ENCODE results near the gene STARD8. TPM values are rescaled to one million over a fixed set of nuclear protein-coding genes. Genes with fewer than 3 reads are reported as not detected.

STARD8 gene
- polyA plus RNA-seq, 1 donor from 2014 or later: 0.09 TPM

- Histone ChIP-seq H3K27ac (ENCODE audit: low read length) (no peak overlapping the region), H3K9me2 (ENCODE audit: insufficient read depth, low read length) (no peaks in the 10 kb centered on the region), H3K9ac (ENCODE audit: low read length) (no peak overlapping the region), H4K20me1 (ENCODE audit: insufficient read depth) (no peaks in the 10 kb centered on the region), H3K27me3 (ENCODE audit: insufficient read depth, low read depth, low read length) (peaks cover 33% of the 10 kb centered on the region), H3K79me2 (replicated peaks; ENCODE audit: insufficient read depth, low read length) (no peaks in the 10 kb centered on the region), H3K4me3 (ENCODE audit: low read length) (no peak overlapping the region), H2AFZ (ENCODE audit: low read depth, low read length) (no peak overlapping the region), H3K4me2 (ENCODE audit: low read length) (no peak overlapping the region), H3K36me3 (ENCODE audit: insufficient read depth, low read length) (no peaks in the 10 kb centered on the region), H3K9me3 (ENCODE audit: low read length) (no peaks in the 10 kb centered on the region), H3F3A (ENCODE audit: insufficient read depth, low read length, poor library complexity, severe bottlenecking) (no peaks in the 10 kb centered on the region)
- TF ChIP-seq POLR2AphosphoS5 (IDR thresholded peaks at IDR 0.05) (no peak), EP300 (conservative IDR thresholded peaks at IDR 0.05; ENCODE audit: poor library complexity, severe bottlenecking) (no peak), TAF1 (IDR thresholded peaks at IDR 0.05; ENCODE audit: low read depth) (no peak), REST (IDR thresholded peaks at IDR 0.05; ENCODE audit: borderline replicate concordance) (no peak), MXI1 (conservative IDR thresholded peaks at IDR 0.05; ENCODE audit: poor library complexity, severe bottlenecking) (no peak), EZH2 (IDR thresholded peaks at IDR 0.05; ENCODE audit: borderline replicate concordance, insufficient read depth, low read length, poor library complexity, severe bottlenecking) (no peak), SMC3 (conservative IDR thresholded peaks at IDR 0.05; ENCODE audit: poor library complexity) (no peak), RAD21 (conservative IDR thresholded peaks at IDR 0.05) (no peak), CTCF (IDR thresholded peaks at IDR 0.05; ENCODE audit: poor library complexity, severe bottlenecking) (no peak)
Measured at GRCh38 chrX:68690936-68691501, 43.6 kb downstream of the STARD8 start.

GRCh38 chrX:68691921-68692320, 44.5 kb downstream of the STARD8 start:
- Histone ChIP-seq H3K4me3 (ENCODE audit: low read length) (no peak overlapping the region), H3K27ac (ENCODE audit: low read length) (no peak overlapping the region), H3K36me3 (ENCODE audit: insufficient read depth, low read length) (no peaks in the 10 kb centered on the region), H3K27me3 (ENCODE audit: insufficient read depth, low read depth, low read length) (peaks cover 24% of the 10 kb centered on the region), H4K20me1 (ENCODE audit: insufficient read depth) (no peaks in the 10 kb centered on the region), H3K9me3 (ENCODE audit: low read length) (no peaks in the 10 kb centered on the region), H3K9me2 (ENCODE audit: insufficient read depth, low read length) (no peaks in the 10 kb centered on the region), H3F3A (ENCODE audit: insufficient read depth, low read length, poor library complexity, severe bottlenecking) (no peaks in the 10 kb centered on the region), H2AFZ (ENCODE audit: low read depth, low read length) (no peak overlapping the region), H3K9ac (ENCODE audit: low read length) (no peak overlapping the region), H3K79me2 (replicated peaks; ENCODE audit: insufficient read depth, low read length) (no peaks in the 10 kb centered on the region), H3K4me2 (ENCODE audit: low read length) (no peak overlapping the region)
- no peak for TF ChIP-seq TAF1 (IDR thresholded peaks at IDR 0.05; ENCODE audit: low read depth)
- no peak for TF ChIP-seq REST (IDR thresholded peaks at IDR 0.05; ENCODE audit: borderline replicate concordance)
- no peak for TF ChIP-seq EZH2 (IDR thresholded peaks at IDR 0.05; ENCODE audit: borderline replicate concordance, insufficient read depth, low read length, poor library complexity, severe bottlenecking)
- no peak for TF ChIP-seq RAD21 (conservative IDR thresholded peaks at IDR 0.05)
- no peak for TF ChIP-seq MXI1 (conservative IDR thresholded peaks at IDR 0.05; ENCODE audit: poor library complexity, severe bottlenecking)
- TF ChIP-seq SMC3 (conservative IDR thresholded peaks at IDR 0.05; ENCODE audit: poor library complexity): no peak
- TF ChIP-seq POLR2AphosphoS5 (IDR thresholded peaks at IDR 0.05): no peak
- no peak for TF ChIP-seq EP300 (conservative IDR thresholded peaks at IDR 0.05; ENCODE audit: poor library complexity, severe bottlenecking)
